ENCODE measurements around the gene ASB6.
"Not testable (repeated sequence)": the region's sequence is repeated elsewhere in the genome, so short reads cannot be mapped to it uniquely, and the experiment has no call there.

ASB6 gene

DNA sequence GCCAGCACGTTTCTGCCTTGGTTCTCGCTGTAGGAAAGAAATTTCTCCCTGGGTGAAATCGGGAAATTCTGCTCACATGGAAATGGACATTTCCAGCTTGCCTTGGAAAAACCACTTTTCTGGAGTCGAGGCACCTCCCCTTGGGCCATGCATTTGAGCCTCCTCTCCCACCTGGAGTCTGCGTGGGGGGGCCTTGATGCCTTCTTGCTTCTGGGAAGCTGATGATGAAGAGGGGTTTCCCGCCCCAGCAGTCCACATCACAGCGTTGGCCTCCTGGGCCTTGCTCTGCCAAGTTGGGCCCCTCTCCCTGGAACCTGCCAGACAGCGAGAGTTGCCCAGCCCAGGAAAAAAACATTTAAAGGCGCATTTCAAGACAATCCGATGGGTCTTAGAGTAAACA lies 1.8 kb upstream of the ASB6 start:
- no peak for DNase-seq (ENCODE audit: low spot score)

DNA sequence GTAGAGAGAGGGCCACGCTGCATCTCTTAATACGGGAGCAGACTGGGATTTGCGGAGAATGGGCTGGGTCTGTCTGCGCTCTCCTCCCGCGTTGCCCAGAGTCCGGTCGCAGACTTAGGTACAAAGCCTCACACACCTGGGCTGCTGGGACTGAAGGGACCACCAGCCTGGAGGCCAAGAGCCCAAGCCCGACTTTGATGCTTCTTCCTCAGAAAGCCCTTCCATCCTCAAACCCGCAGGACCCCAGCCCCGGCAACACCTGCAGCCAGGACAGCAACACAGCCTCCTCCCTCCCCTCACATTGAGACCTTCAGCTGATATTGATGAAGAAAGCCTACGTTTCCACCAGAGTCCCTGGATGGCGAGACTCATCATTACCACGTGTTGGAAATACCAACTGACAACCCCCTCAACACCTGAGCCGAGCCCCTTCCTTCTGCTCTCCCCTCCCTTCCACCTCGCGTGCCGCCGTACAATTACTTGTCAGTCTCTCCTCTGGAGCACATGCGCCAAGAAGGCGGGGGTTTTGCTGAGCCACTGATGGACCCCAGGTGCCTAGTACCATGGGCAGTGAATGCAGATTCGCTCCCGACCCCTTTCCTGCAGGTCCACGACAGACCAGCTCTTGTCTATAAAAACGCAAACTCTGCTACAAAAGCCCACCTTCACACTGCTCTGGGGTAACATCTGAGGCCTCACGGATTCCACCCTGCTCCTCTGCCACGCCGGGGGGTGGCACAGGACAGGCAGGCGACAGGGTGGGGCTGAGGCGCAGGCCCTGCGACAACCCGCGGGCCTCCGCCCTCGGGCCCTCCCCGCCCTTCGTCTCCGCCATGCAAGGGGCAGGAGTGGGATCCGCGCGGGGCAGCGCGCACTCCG lies 841 bp downstream of the ASB6 start:
- DNase-seq (ENCODE audit: low spot score), result no peak

DNA sequence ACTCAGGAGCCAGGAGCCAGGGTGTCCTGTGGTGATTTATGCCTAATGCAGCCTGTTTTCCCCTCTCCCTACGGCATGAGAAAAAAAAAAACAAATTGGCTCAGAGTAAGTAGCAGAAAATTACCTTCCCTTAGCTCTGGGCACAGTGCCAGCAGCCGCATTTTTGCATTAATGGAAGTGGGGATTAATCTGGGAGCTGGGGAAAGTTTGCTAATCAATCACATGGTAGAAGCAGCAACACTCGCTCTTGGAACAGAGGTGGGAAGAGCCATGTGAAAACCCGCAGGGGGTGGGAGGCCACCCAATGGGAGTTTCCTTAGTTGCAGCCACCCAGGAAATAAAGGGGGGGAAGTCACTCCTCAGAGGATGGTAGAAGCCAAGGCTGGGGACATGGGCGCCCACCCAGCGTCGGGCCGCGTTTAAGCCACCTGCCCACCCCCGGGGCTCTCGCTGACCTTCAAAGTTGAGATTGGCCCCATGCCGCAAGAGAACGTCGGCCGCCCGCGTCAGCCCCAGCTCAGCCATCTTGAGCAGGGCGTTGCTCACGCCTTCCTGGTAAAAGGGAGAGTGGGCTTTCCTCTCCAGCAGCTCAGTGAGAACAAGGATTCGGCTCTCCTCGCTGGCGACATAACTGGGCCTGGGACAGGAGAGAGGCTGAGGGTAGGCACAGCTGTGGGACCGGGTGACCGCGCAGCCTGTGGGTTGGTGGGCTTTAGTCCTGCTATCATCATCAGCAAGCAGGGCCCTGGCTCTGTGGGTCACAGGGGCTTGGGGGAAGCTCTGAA lies 1.7 kb downstream of the ASB6 start:
- no peak for DNase-seq (ENCODE audit: low spot score)

DNA sequence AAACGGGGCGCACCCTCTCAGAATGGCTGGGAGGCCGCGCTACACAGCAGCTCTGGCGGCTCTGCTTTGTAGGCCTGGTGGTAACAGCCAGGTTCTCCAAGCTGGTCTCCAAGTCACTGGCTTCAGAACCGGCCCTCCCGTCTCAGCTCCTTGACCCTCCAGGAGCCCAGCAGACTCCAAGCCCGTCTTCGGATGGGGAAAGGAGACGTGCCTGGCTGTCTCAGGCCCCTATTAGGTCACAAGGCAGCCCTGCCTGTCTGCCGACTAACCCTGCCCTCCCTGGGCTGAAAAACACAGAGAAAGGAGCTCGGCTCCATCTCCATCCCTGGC lies 2.2 kb downstream of the ASB6 start:
- no peak for DNase-seq (ENCODE audit: low spot score)

DNA sequence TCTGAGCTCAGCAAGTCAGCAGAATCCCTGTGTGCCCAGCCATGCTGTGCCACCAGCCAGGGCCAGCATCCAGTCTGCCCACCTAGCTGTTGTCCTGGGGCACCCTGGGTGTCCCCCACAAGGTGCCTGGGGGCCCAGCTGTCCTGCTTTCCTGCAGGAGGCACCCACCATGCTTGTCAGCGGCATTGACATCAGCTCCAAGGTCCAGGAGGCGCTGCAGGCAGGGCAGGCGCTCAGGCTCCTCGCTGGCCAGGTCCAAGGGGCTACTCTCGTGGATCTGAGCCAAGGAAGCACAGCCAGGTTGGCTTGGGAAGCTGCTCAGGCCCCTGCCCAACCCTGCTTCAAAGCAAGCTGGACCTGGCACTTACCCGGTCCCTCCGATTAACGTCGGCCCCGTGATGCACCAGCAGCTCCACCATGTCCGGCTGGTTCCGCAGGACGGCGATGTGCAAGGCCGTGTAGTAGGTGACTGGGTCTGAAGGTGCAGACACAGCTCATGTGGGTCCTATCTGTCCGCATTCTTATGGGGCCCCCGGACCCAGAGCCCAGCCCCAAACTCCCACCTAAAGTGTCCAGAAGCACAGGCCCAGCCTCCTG lies 2.8 kb downstream of the ASB6 start:
- no peak for DNase-seq (ENCODE audit: low spot score)

DNA sequence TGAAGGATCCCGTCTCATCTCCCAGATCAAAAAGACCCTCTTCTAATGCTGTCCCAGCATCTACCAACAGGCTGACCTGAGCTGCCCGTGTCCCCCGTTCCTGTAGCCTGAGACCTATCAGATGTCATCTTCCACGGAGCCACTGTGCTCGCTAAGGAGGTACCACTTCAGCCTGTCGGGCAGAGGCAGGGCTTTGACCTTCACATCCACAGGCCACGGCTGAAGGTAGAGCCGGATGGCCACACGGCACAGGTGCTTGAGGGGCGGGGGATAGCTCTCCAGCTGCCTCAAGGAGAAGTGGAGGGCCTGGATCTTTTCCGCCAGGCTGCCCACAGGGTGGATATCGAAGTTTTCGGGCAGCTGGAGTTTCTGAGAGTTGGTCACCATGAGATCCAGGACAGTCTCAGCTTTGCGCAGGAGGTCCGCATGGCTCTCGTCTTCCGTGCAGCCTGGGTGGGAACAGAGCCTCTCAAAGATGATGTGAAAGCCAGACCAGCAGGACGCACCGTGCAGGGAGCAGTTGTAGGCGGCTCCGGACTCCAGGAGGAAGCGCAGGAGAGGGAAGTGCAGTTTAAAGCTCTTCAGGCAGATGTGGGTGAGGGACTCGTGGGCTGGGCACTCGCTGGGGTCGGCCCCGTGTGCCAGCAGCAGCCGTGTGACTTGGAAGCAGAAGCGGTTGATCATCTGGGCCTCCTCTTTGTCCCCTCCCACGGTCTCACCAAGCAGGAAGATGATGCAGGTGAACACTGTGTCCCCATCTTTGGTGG lies 4.1 kb downstream of the ASB6 start:
- no peak for DNase-seq (ENCODE audit: low spot score)

DNA sequence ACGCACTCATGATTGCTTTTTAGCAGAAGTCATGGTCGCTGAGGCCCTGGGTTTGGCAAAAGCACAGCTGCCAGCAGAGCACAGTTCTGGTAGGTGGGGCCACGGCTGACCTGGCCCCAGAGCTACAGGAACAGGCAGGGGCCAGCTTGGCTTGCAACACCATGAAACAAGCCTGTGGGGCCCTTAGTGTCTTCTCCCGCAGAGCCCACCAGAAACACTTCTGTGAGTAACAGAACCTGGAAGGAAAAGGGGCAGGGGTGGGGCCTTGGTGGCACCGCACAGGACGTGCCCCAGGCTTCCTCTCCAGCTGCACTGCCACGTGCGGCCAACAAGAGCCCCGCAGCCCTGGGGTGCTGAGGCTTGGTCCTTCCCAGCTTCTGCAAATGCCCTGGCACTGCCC lies 4.8 kb downstream of the ASB6 start:
- DNase-seq (ENCODE audit: low spot score), result no peak

DNA sequence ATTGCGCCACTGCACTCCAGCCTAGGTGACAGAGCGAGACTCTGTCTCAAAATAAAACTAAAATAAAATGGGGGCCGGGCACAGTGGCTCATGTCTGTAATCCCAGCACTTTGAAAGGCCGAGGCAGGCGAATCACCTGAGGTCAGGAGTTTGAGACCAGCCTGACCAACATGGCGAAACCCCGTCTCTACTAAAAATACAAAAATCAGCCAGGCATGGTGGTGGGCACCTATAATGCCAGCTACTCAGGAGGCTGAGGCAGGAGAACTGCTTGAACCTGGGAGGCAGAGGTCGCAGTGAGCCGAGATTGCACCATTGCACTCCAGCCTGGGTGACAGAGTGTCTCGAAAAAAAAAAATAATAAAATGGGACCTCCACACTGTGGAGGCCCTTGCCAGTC lies 5.6 kb downstream of the ASB6 start:
- DNase-seq (ENCODE audit: low spot score), result not testable (repeated sequence)

DNA sequence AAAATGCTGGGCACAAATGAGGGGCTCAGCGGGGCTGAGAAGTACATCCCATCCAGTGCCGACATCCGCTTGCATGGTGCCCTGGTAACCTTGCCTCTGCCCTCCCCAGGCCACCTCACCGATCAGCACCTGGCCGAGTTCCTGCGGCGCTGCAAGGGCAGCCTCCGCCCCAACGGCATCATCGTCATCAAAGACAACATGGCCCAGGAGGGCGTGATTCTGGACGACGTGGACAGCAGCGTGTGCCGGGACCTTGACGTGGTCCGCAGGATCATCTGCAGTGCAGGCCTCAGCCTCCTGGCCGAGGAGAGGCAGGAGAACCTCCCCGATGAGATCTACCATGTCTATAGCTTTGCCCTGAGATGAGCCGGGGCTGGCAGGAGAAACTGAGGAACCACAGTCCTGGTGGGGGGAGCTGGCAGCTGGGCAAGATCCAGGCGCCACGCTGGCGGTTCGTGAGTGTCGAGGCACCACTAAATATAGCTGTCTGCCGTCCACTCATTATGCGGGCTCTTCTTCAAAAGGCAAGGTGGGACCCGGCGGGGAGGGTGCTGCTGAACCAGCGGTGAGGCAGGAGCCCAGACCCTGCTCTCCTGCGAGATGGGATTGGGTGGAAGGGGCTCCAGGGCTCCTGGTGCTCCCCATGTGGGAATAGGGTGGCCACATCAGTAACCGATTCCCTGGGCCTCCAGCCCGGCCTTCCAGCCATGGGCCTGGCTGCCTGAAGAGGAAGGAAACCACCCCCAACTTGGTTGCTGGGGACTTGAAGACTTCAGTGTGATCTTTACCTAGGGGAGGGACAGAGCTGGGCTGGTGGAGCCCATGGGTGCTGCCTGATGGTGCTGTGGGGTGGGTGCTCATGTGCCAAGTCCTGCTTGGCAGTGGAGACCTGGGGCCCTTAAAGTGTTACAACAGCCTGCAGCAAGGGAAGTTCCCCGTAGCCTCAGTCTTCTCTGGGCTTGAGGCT lies 6.6 kb downstream of the ASB6 start:
- DNase-seq (ENCODE audit: low spot score), result no peak

DNA sequence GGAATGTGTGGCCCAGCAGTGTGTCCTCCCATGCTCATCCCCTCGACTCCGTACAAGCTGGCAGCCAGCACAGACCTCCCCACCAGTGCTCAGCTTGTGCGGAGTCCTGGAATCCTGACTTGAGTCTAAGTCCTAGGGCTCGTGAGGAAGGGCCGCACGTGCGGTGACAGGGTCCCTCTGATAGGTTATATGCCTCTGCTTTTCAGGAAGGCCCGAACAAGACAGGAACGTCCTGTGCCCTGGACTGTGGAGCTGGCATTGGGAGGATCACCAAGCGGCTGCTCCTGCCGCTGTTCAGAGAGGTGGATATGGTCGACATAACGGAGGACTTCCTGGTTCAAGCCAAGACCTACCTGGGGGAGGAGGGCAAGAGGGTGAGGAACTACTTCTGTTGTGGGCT lies 8.1 kb downstream of the ASB6 start:
- no peak for DNase-seq (ENCODE audit: low spot score)

DNA sequence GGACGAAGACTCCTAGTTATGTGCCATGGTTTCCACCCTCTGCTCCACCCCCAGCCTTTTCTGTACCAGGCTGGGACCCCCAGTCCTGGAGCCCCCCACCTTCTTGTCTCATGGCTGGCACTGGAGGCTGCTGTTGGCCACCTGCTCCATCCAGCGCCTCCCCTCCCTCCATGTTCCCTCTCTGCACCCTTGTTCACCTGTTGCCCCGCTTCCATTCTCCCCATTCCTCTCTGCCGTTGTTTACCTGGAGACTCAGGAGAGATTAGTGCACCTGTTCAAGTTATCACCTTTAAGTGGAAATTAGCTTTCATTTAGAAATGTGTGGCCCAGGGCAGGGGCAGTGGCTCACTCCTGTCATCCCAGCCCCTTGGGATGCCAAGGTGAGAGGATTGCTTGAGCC lies 8.7 kb downstream of the ASB6 start:
- DNase-seq (ENCODE audit: low spot score), result no peak

DNA sequence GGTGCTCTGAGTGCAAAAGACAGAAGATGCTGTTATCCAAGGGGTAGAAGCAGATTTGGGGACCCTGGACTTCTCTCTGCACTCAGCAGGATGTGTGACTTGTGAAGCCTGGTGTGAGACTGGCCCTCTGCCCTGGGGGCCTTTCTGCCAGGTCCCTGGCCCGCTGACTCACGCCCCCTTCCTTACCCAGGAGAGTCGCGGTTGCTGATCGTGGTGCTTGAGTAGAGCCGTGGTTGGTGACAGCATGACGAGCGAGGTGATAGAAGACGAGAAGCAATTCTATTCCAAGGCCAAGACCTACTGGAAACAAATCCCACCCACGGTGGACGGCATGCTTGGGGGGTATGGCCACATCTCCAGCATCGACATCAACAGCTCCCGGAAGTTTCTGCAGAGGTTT lies 9.5 kb downstream of the ASB6 start:
- no peak for DNase-seq (ENCODE audit: low spot score)

DNA sequence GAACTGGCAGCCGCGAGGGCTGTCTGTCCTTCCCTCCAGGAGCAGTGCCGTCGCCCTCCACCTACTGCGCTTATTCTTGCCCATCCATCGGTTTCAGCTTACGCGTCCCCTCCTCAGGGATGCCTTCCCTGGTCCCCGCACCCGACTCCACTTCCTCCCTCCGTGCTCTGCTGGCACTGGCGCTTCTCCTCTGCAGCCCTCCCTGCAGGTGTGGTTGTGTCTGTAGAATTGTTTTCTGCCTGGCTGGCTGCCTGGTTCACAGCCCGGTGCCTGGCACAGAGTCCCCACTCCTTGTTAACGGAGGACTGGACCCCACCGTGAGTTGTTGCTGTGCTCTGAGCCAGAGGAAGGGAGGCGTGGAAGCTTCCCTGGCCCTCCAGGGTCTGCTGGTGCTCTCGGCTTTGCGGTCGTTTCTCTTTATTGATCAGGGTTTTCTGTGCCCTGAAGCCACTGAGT lies 10.2 kb downstream of the ASB6 start:
- DNase-seq (ENCODE audit: low spot score), result no peak

DNA sequence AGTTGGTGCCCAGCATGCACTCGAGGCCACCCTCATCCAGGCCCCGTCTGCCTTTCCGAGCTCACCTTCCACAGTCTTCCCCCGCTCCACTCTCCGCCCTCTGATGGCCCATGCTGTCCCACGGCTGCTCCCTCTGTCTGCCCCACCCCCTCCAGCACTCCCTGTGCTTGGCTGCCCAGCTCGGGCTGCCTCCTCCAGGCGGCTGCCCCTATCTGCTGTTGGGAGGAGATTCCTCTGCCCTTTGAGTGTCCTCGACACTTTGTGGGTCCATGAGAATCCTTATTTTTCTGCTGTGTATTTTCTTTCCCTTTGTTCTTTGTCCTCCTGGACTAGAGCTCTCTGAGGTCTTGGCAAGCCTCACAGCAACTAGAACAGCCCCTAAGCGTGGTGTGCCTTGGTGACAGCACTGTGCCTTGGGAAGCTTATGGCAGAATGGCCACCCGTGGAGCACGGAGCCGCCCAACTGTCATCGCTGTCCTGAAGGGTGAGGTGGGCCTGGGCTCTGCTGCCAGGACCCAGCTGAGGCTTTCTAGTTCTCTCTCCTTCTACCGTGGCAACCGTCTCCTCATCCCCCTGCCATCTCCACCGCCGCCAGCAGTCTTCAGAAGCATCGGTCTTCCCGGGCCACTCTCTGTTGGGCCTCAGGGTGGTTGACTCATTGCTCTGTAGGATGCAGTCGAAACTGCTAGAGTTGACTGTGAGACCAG lies 10.8 kb downstream of the ASB6 start:
- DNase-seq (ENCODE audit: low spot score), result no peak

DNA sequence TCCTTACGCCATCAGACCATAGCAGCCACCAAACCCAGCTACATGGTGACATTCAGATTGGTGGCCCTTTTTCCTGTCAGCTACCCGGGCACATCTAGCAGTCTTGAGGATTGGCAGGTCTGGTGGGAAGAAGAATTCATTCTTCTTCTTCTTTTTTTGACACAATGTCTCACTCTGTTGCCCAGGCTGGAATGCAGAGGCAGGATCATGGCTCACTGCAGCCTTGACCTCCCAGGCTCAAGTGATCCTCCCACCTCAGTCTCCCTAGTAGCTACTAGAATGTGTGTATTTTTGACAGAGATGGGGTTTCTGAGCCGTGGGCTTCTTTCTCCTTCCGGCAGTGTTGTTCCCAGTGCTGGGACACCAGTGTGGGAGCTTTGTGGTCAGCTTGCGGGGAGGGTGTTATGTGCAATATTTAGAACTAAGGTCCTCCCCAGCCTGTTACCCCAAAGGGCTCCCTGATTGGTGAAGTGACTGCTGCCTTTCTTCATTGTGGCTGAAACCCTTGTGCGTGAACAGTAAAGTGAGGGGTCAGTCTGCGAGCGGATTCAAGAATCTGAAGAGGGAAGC lies 12.6 kb downstream of the ASB6 start:
- DNase-seq (ENCODE audit: low spot score), result no peak

DNA sequence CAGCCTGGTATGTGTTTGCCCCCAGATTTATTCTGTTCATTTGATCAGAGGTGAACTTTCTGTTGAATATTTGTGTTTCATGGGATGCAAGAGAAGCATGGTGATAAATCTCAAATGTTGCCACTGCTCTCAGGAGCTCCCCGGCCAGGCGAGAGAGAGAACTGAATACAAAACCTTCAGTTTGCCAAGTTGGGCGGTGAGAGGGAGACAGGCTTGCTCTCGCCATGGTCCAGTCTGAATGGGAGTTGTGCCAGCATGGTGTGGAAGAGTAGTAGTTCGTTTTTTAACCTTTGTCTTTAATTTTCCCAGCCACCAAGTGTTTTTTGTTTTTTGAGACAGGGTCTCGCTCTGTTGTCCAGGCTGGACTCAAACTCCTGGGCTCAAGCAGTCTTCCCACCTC lies 13.2 kb downstream of the ASB6 start:
- no peak for DNase-seq (ENCODE audit: low spot score)

DNA sequence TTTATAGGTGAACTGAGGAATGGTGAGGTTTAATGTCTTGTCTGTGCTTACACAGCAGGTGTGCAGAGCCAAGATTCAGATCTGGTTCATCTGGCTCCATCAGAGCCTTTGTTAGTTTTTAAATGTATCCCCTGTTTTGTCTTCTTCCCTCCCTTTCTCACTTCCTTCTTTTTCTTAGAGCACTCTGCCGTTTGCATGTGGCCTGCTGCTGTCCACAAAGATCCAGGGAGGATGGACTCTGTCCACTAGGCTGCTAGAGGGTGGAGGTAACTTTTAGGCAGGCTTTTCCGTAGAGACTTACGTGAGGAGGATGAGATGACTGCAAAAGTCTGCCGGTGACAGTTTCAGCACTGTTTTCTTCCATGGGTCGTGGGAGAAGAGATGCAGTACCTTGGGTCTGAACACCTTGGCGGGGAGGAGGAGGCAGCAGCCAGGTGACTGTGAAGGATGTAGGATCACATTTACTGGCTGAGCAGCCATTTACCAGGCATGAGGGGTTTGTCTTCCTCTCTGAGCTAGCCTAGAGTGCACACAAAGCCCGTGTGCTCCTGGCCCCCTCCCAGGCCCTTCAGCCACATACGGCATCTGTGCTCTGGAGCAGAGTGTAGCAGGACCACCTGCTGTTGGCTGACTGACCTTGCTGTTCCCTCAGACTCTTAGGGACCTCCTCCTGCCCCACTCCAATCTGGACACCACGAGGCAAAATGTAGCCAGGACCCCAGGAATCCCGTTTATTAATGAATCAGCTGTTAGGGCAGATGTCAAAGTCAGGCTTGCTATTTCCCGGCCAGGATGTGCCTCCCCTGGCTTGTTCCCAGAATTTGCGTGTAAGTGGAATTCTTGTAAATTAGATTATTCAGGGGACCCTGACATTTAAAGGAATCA lies 14.2 kb downstream of the ASB6 start:
- no peak for DNase-seq (ENCODE audit: low spot score)

DNA sequence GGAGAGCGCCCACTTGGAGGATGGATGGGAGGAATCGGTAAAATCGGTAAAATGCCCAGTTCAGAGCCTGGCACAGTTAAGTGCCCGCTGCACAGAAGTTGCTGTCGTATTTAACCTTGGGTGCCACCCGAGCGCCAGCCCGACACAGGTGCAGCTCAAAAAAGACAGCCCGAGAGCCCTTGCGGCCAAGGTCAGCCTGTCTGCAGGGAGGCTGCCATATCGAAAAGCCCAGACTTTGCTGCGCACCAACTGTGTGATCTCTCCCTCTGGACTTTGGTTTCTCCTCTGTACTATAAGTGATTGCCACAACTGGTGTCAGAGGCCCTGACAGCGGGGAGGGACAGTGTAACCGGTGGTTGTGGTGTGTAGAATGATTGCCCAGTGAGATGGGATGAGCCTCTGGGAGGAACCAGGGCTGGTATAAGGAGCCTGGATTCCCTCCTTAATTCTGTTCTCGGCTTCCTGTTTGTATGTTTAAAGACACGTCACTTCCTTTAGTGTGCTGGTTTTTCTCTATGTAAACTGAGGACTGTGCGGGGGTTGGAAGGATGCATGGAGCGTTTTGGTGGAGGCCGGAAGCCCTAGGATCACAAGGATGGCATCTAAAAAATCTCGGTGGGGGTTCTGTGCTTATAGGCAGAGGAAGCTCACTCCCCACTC lies 15.2 kb downstream of the ASB6 start:
- DNase-seq (ENCODE audit: low spot score), result peak; percentile 85
